Ascending aorta (tissue), 2 donors: ENCODE measurements around the gene HHAT. TPM values are rescaled to one million over a fixed set of nuclear protein-coding genes. Genes with fewer than 3 reads are reported as not detected.
A peak's percentile ranks its signal among the peaks of the same experiment; 100 is the strongest.

Experiments used
- DNase-seq, 2 donors: peaks; one replicate each; pipeline ENCODE4 v3.0.0-alpha.2; 2019; ENCODE audit warnings: low spot score in 2 of 2
- H3K27ac ChIP-seq, 2 donors: fragments of 200-600 bp; sonication (generic); one replicate each; pipeline ENCODE4 v1.5.1; 2016 to 2017; ENCODE audit warnings: mild to moderate bottlenecking in 1 of 2
- H3K27me3 ChIP-seq: fragments of 200-600 bp; sonication (generic); one replicate; pipeline ENCODE4 v1.5.1; 2017
- H3K36me3 ChIP-seq, 2 donors: fragments of 200-600 bp; sonication (generic); one replicate each; pipeline ENCODE4 v1.5.1; 2016
- H3K4me1 ChIP-seq, 2 donors: fragments of 200-600 bp; sonication (generic); one replicate each; pipeline ENCODE4 v1.5.1; 2016 to 2017; ENCODE audit warnings: mild to moderate bottlenecking in 1 of 2
- H3K4me3 ChIP-seq, 2 donors: fragments of 200-600 bp; sonication (generic); one replicate each; pipeline ENCODE4 v1.5.1; 2016 to 2017; ENCODE audit warnings: mild to moderate bottlenecking in 1 of 2
- H3K9me3 ChIP-seq, 2 donors: fragments of 200-600 bp; sonication (generic); one replicate each; pipeline ENCODE4 v1.5.1; 2016
- CTCF ChIP-seq, 3 experiments: fragments of 200-600 bp in 2 of 3; fragments of 450-650 bp in 1 of 3; sonication (generic) in 2 of 3; IDR thresholded peaks; one replicate each; pipeline ENCODE4 v1.5.1; 2016 to 2019; ENCODE audit warnings: antibody characterized with exemption in 3 of 3, mild to moderate bottlenecking in 1 of 3, moderate library complexity in 1 of 3
- intact Hi-C: fragments of 100-400 bp; cut with DNase I; formaldehyde crosslinking; loops from one replicate; pipeline ENCODE4 v1.15.1; 2023
- total RNA-seq: library from RNA; depleted of rRNA; stranded (reverse); fragments of >200 nt; gene quantifications from one replicate; pipeline ENCODE4 v1.1.0, GENCODE V29; 2016

Gene HHAT
- total RNA-seq, 1 donor from 2014 or later = 1.2 TPM

GRCh38 chr1:210371916-210372315 lies 43.2 kb downstream of the HHAT start:
- Histone ChIP-seq H3K4me3 (no peak overlapping the region), H3K4me1 (no peaks in the 10 kb centered on the region), H3K27ac (no peak overlapping the region), H3K9me3 (no peaks in the 10 kb centered on the region), H3K27me3 (no peaks in the 10 kb centered on the region), H3K36me3 (no peaks in the 10 kb centered on the region)
- intact Hi-C loops = no loop called here
- TF ChIP-seq CTCF (IDR thresholded peaks at IDR 0.05) = no peak
- no peak for DNase-seq

DNA sequence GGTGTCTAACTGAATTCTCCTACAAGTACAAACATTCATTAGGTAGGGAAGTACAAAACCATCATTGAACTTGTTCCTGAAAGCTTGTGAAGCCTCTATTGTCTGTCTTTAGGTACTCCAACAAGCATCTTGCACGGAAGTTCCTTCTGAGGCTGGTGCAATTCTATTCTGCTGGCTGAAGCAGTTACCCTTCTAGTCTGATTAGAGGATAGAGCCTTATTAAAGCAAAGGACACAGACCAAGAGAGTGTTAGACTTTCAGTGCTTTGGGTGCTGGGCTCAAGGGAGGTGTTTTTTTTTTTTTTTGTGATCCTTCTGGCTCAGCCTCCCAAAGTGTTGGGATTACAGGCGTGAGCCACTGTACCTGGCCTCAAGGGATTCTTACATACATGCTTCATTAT lies 43.8 kb downstream of the HHAT start:
- DNase-seq = no peak

DNA sequence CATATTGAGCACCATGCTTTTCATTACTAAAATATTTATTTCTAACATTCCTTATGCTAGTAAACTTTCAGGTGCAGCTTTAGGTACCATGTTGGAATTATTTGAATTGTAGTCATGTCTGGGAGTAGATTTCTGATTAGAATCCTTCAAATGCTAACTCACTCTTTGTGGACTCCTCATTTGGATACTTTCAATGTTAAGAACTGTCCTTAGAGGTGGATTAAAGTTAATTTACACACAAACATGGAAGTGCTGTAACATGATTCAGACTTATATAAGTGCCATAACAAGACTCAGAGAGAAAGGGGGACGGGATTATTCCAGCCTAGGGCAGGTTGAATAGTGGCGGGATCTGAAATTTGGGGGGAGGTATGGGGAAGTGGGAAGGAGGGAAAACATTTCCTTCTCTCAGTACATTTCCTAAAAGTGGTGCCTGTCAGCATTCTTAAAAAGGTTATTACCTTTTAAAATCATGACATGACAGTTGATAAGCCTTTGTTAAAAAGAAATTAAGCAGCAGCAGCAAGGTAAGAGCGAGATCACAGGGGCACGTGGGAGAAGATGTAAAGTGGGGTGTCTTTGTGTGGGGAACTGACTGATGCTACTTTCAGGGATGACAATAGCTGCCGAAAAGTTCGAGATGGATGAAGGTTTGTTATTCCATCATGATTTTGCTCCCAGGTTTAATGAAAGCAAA lies 44.4 kb downstream of the HHAT start:
- TF ChIP-seq CTCF (IDR thresholded peaks at IDR 0.05) = no peak
- Histone ChIP-seq H3K36me3 (no peaks in the 10 kb centered on the region), H3K27me3 (no peaks in the 10 kb centered on the region), H3K9me3 (no peaks in the 10 kb centered on the region), H3K4me3 (no peak overlapping the region), H3K27ac (no peak overlapping the region), H3K4me1 (no peaks in the 10 kb centered on the region)
- intact Hi-C loops = no loop called here
- no peak for DNase-seq

More for the DNA sequence above, 43.8 kb downstream of the HHAT start:
- H3K27me3 ChIP-seq = no peaks in the 10 kb centered on the region
- intact Hi-C loops = no loop called here
- H3K27ac ChIP-seq = no peak overlapping the region
- no peaks in the 10 kb centered on the region for H3K9me3 ChIP-seq
- no peak for TF ChIP-seq CTCF (IDR thresholded peaks at IDR 0.05)
- no peak overlapping the region for H3K4me3 ChIP-seq
- no peaks in the 10 kb centered on the region for H3K36me3 ChIP-seq
- H3K4me1 ChIP-seq = no peaks in the 10 kb centered on the region

- intact Hi-C loops = no loop called here
- Histone ChIP-seq H3K27me3 (no peaks in the 10 kb centered on the region), H3K9me3 (no peaks in the 10 kb centered on the region), H3K4me1 (no peaks in the 10 kb centered on the region), H3K4me3 (no peak overlapping the region), H3K36me3 (no peaks in the 10 kb centered on the region), H3K27ac (no peak overlapping the region)
- no peak for TF ChIP-seq CTCF (IDR thresholded peaks at IDR 0.05)
- DNase-seq = no peak
Measured at GRCh38 chr1:210373628-210373877, 44.9 kb downstream of the HHAT start.

DNA sequence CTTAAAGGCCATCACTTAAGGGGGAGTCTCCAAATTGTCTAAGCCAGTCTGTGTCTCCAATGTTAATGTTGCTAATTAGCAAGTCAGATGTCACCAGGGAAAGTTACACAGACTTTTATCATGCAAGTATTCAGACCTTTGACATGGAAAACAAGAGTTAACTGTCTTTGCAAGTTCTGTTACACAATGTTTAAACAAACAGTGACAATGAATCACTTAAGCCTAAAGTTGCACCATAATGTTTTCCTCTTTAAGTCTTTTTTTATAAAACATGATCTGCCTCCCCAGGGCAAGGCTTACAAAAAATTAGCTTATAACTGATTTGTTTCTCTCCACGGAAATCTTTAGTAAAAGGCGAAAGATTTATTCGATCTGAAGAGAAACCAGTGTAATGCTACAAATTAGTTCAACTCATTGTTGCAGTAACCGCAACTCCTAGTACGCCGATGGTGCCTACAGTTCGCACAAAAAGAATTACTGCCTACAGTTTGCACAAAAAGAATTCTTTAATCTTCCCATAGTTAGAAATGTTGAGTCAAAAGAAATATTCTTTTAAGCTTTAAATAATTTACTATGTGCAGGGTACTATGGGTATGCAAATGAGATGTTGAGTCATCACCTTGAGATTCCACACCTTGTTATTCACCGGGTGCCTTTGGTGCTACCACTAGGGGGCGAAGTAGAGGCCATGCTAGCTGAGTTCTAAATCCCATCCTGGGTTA lies 45.3 kb downstream of the HHAT start:
- H3K36me3 ChIP-seq = no peaks in the 10 kb centered on the region
- H3K27me3 ChIP-seq = no peaks in the 10 kb centered on the region
- H3K4me3 ChIP-seq = no peak overlapping the region
- no peak overlapping the region for H3K27ac ChIP-seq
- peak in 1 of 2 donors; percentile 70 for DNase-seq
- H3K4me1 ChIP-seq = no peaks in the 10 kb centered on the region
- H3K9me3 ChIP-seq = no peaks in the 10 kb centered on the region
- intact Hi-C loops = no loop called here
- TF ChIP-seq CTCF (IDR thresholded peaks at IDR 0.05) = peak; percentile 40 to 51 (median 40)
